DOHH2 (cell line): ENCODE measurements around the gene COL18A1.

ENCODE experiments used
- H3F3A ChIP-seq: fragments of 200-600 bp; sonication (generic), shearing (Covaris generic); 2 replicates; pipeline ENCODE4 v1.6.0; 2016; ENCODE audit warnings: antibody characterized with exemption, mild to moderate bottlenecking; ENCODE audit not compliant: control insufficient read depth, insufficient read depth
- H3K27ac ChIP-seq: fragments of 200-600 bp; sonication (generic); 2 replicates; pipeline ENCODE4 v1.5.1; 2014; ENCODE audit warnings: low read depth, mild to moderate bottlenecking, low read length, moderate library complexity
- H3K27me3 ChIP-seq: fragments of 200-600 bp; sonication (generic); 2 replicates; pipeline ENCODE4 v1.6.1; 2014; ENCODE audit warnings: mild to moderate bottlenecking, low read length, mixed read lengths; ENCODE audit not compliant: control insufficient read depth
- H3K36me3 ChIP-seq: fragments of 200-600 bp; sonication (generic); 2 replicates; pipeline ENCODE4 v1.6.1; 2014; ENCODE audit warnings: mild to moderate bottlenecking, low read length, moderate library complexity, mixed read lengths; ENCODE audit not compliant: control insufficient read depth
- H3K4me1 ChIP-seq: fragments of 200-600 bp; sonication (generic); 2 replicates; pipeline ENCODE4 v1.6.1; 2014; ENCODE audit warnings: mild to moderate bottlenecking, low read length, mixed read lengths; ENCODE audit not compliant: control insufficient read depth
- H3K4me2 ChIP-seq: fragments of 200-600 bp; sonication (generic); 2 replicates; pipeline ENCODE4 v1.6.0; 2014; ENCODE audit warnings: mild to moderate bottlenecking, low read length, moderate library complexity
- H3K4me3 ChIP-seq: fragments of 200-600 bp; sonication (generic); 2 replicates; pipeline ENCODE4 v1.5.1; 2014; ENCODE audit warnings: mild to moderate bottlenecking, low read length, mixed read lengths
- H3K79me2 ChIP-seq: fragments of 200-600 bp; sonication (generic); 2 replicates; pipeline ENCODE4 v1.6.1; 2014; ENCODE audit warnings: mild to moderate bottlenecking, low read length, mixed read lengths; ENCODE audit not compliant: control insufficient read depth
- H3K9me2 ChIP-seq: fragments of 200-600 bp; sonication (generic); replicated peaks from 2 replicates; pipeline ENCODE4 v1.6.1; 2014; ENCODE audit warnings: mild to moderate bottlenecking, low read length, mixed read lengths; ENCODE audit not compliant: control insufficient read depth
- H3K9me3 ChIP-seq: fragments of 200-600 bp; sonication (generic); 2 replicates; pipeline ENCODE4 v1.6.1; 2014; ENCODE audit warnings: antibody characterized with exemption, low read length, mixed read lengths; ENCODE audit not compliant: control insufficient read depth, insufficient read depth
- H4K20me1 ChIP-seq: fragments of 200-600 bp; sonication (generic); 2 replicates; pipeline ENCODE4 v1.6.0; 2014; ENCODE audit warnings: low read depth, mild to moderate bottlenecking, antibody characterized with exemption, low read length, moderate library complexity; ENCODE audit not compliant: control insufficient read depth, insufficient read depth
- CTCF ChIP-seq: fragments of 200-600 bp; sonication (generic); IDR thresholded peaks from one replicate; pipeline ENCODE4 v1.5.1; 2014; ENCODE audit warnings: antibody characterized with exemption, mild to moderate bottlenecking, low read depth, low read length; ENCODE audit not compliant: poor library complexity, severe bottlenecking
- EZH2phosphoT487 ChIP-seq: fragments of 200-600 bp; sonication (generic); IDR thresholded peaks from 2 replicates; pipeline ENCODE4 v1.6.1; 2017; ENCODE audit warnings: borderline replicate concordance, mild to moderate bottlenecking, antibody characterized with exemption, low read length, moderate library complexity, mixed read lengths

The COL18A1 gene

GRCh38 chr21:45507888-45508508 lies 103.0 kb downstream of the COL18A1 start:
- no peak overlapping the region for H3K4me2 ChIP-seq
- H3K27me3 ChIP-seq = no peaks in the 10 kb centered on the region
- H3K4me1 ChIP-seq = no peaks in the 10 kb centered on the region
- H3K27ac ChIP-seq = no peak overlapping the region
- H3K79me2 ChIP-seq = no peaks in the 10 kb centered on the region
- no peaks in the 10 kb centered on the region for H3F3A ChIP-seq
- H4K20me1 ChIP-seq = no peaks in the 10 kb centered on the region
- H3K36me3 ChIP-seq = no peaks in the 10 kb centered on the region
- TF ChIP-seq EZH2phosphoT487 (no peak), CTCF (no peak)
- H3K9me2 ChIP-seq = no peaks in the 10 kb centered on the region
- H3K9me3 ChIP-seq = no peaks in the 10 kb centered on the region
- no peak overlapping the region for H3K4me3 ChIP-seq

GRCh38 chr21:45508607-45509565 lies 103.9 kb downstream of the COL18A1 start:
- H3K27ac ChIP-seq = no peak overlapping the region

GRCh38 chr21:45509566-45510465 lies 104.9 kb downstream of the COL18A1 start:
- Histone ChIP-seq H3K79me2 (no peaks in the 10 kb centered on the region), H4K20me1 (no peaks in the 10 kb centered on the region), H3F3A (no peaks in the 10 kb centered on the region), H3K9me3 (no peaks in the 10 kb centered on the region), H3K4me2 (no peak overlapping the region), H3K27me3 (no peaks in the 10 kb centered on the region), H3K9me2 (no peaks in the 10 kb centered on the region), H3K4me3 (no peak overlapping the region), H3K27ac (no peak overlapping the region), H3K36me3 (peaks cover 6% of the 10 kb centered on the region), H3K4me1 (no peaks in the 10 kb centered on the region)
- TF ChIP-seq EZH2phosphoT487 (no peak), CTCF (no peak)

More at GRCh38 chr21:45508607-45509565, 103.9 kb downstream of the COL18A1 start:
- Histone ChIP-seq H3K4me3 (no peak overlapping the region), H3K27me3 (no peaks in the 10 kb centered on the region), H3K4me2 (no peak overlapping the region), H4K20me1 (no peaks in the 10 kb centered on the region), H3K4me1 (no peaks in the 10 kb centered on the region), H3K36me3 (no peaks in the 10 kb centered on the region; the same call in 1 of the 2 replicates), H3K9me3 (no peaks in the 10 kb centered on the region), H3K9me2 (no peaks in the 10 kb centered on the region), H3F3A (no peaks in the 10 kb centered on the region), H3K79me2 (no peaks in the 10 kb centered on the region)
- TF ChIP-seq CTCF (no peak), EZH2phosphoT487 (no peak)
